ENCODE data around the gene FOSL1.

Gene FOSL1

DNA sequence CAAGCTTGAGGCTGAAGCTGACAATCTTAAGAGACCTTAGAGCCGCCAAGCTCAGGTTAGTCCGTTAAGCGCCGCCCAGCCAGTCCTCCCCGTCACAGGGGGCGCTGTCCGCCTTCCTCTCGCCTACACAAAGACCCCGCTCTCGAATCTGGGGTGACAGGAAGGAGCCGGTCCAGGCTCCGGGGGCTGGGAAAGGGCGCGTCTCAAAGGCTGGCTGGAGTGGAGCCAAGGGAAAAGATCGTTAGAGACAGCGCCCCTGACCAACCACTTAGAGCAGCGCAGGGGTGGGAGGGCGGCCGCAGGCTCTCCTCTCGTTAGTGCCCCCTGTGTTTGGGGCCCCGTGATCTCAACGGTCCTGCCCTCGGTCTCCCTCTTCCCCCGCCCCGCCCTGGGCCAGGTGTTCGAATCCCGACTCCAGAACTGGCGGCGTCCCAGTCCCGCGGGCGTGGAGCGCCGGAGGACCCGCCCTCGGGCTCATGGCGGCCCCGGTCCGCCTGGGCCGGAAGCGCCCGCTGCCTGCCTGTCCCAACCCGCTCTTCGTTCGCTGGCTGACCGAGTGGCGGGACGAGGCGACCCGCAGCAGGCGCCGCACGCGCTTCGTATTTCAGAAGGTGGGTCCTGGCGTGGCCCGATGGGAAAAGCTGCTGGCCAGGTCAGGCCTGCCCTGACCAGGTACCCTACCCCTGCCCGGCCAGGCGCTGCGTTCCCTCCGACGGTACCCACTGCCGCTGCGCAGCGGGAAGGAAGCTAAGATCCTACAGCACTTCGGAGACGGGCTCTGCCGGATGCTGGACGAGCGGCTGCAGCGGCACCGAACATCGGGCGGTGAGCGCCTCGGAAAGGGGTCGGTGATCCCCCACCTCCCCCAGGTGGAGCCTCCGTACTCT lies 39.7 kb downstream of the FOSL1 start, which contains the start of gene MUS81:
Gene MUS81 (plus strand): TSS at position 156 of the 887 bp plus-strand sequence. CDS start 321 bp downstream, at position 477.
- H3K4me3 ChIP-seq (ENCODE audit: low read depth, low read length), result peak within 1 kb of the TSS; percentile 95
- DNase-seq (ENCODE audit: low read depth, low spot score), result peak; percentile 99
- in situ Hi-C loops (cut with HindIII; ENCODE audit: low sequenced_read_pairs), result no loop called here
- TF ChIP-seq, protein P1, sequence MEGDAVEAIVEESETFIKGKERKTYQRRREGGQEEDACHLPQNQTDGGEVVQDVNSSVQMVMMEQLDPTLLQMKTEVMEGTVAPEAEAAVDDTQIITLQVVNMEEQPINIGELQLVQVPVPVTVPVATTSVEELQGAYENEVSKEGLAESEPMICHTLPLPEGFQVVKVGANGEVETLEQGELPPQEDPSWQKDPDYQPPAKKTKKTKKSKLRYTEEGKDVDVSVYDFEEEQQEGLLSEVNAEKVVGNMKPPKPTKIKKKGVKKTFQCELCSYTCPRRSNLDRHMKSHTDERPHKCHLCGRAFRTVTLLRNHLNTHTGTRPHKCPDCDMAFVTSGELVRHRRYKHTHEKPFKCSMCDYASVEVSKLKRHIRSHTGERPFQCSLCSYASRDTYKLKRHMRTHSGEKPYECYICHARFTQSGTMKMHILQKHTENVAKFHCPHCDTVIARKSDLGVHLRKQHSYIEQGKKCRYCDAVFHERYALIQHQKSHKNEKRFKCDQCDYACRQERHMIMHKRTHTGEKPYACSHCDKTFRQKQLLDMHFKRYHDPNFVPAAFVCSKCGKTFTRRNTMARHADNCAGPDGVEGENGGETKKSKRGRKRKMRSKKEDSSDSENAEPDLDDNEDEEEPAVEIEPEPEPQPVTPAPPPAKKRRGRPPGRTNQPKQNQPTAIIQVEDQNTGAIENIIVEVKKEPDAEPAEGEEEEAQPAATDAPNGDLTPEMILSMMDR (IDR thresholded peaks at IDR 0.05; ENCODE audit: low read depth, low read length), result peak; percentile 90

DNA sequence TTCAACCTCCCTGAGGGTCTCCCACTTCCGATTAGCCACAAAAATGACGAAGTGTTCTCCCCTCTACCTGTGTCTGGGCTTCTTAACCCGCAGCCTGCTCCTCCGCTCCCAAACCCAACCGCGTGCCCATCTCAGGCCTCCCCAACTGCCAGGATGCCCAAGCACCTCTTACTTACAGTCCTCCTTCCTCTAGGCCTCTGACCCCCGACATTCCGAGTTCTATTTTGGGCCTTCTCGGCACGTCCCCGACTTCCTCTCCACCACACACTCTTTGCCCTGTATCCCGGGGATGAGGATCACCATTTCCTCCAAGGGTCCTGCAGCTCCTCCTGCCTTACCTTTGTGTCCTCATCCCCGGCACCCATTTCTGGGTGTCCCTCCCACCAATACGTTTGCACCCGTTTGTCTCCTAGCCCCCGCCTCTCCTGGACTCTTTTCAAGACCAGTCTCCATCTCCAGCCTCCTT lies 40.3 kb downstream of the FOSL1 start:
- H3K4me3 ChIP-seq (ENCODE audit: low read depth, low read length), result peak overlapping the region; percentile 95
- in situ Hi-C loops (cut with HindIII; ENCODE audit: low sequenced_read_pairs), result no loop called here
- no peak for DNase-seq (ENCODE audit: low read depth, low spot score)
- TF ChIP-seq, protein P1 (IDR thresholded peaks at IDR 0.05; ENCODE audit: low read depth, low read length), result no peak

DNA sequence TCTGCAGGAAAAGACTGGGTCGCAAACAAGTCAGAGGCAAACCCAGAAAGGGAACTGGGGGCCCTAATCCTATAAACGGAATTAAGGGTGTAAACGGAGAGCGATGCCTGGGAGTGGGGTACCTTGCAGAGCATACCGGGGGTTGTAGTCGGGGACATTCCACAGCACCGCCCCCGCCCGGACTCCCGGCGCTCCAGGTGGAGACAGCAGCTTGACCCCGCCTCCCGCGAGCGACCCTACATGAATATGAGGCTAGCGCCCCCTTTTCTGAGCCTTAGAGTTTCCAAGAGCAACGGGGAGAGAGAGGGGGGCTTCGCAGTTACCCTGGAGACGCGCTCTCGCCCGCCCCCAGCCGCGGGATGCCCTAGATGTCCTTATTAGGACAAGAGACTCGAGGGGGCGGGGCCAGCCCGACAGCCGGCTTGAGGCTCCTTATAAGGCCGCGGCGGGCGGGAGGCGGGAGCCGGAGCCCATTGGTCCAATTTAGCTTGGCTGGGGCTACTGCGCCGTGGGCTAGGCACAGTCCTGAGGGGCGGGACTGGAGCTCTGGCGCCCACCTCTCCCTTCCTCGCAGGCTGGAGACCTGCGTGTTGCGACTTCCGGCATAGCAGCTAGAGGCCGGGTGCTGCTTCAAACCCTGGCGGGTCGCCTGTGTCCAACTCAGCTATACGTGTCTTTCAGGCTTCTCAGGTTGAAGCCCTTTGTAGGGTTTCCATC lies 40.9 kb downstream of the FOSL1 start:
- TF ChIP-seq, protein P1 (IDR thresholded peaks at IDR 0.05; ENCODE audit: low read depth, low read length), result peak; percentile 12
- DNase-seq (ENCODE audit: low read depth, low spot score), result peak; percentile 100
- in situ Hi-C loops (cut with HindIII; ENCODE audit: low sequenced_read_pairs), result no loop called here
- peak overlapping the region; percentile 95 for H3K4me3 ChIP-seq (ENCODE audit: low read depth, low read length)

DNA sequence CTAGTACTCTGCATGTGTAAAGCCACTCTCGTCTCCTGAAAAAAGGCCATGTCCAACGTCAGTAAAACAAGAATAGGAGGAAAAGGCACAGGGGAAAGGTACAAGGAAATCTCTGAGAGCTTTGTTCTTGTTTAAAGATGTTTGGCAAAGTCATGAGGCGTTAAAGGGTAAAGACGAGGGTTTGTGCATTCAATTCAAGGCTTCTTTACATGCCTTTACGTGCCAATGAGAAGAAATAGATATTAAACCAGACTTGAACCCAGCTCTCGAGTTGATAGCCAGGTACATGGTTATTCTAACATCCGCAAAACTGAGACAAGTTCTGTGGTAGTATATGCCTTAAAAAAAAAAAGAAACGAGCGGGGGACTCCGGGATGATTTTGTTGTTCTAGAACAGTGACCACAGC lies 41.5 kb downstream of the FOSL1 start:
- in situ Hi-C loops (cut with HindIII; ENCODE audit: low sequenced_read_pairs), result no loop called here
- peak; percentile 50 for DNase-seq (ENCODE audit: low read depth, low spot score)
- TF ChIP-seq, protein P1 (IDR thresholded peaks at IDR 0.05; ENCODE audit: low read depth, low read length), result no peak
- peak overlapping the region; percentile 95 for H3K4me3 ChIP-seq (ENCODE audit: low read depth, low read length)

DNA sequence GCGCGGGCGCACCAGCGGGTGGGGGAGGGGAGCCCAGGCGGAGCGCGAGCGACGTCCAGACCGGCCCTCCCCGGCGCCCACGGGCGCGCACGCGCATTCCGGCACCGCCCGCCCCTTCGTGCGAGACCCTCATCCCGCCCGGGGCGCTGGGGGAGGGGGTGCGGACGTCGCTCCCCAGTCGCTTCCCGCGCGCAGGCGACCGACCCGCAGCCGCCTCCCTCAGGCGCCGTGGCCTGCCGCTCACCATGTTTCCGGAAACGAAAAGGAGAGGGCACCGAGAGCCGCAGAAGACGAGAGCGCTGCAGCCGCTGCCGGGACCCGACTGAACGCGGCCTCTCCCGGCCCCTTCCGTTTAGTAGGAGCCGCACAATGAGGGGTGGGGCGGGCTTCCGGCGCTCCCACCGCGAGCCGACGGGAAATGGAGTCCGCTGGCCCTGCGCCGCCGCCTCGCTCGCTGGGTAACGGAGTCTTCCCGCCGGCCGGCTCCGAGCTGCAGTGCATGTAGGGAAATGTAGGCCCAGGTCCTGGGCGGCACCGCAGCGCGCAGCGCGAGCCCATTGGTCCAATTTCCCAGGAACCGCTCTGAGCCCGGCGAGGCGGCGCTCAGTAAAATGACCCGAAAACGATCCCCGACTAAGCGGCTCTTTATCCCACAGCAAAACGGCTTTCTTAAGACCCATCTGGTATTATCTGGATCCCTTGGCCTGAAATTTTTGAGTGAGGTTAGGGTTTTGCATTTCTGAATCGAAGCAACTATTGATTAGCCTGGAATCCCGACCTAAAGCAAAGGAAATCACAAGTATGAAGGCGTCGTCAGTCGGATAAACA lies 42.1 kb downstream of the FOSL1 start, which contains the start of gene CFL1:
Gene CFL1 (minus strand): TSS at position 328 of the 828 bp plus-strand sequence. CDS start 81 bp downstream, at position 247.
- in situ Hi-C loops (cut with HindIII; ENCODE audit: low sequenced_read_pairs), result no loop called here
- peak within 1 kb of the TSS; percentile 95 for H3K4me3 ChIP-seq (ENCODE audit: low read depth, low read length)
- peak; percentile 99 for DNase-seq (ENCODE audit: low read depth, low spot score)
- TF ChIP-seq, protein P1 (IDR thresholded peaks at IDR 0.05; ENCODE audit: low read depth, low read length), result no peak

DNA sequence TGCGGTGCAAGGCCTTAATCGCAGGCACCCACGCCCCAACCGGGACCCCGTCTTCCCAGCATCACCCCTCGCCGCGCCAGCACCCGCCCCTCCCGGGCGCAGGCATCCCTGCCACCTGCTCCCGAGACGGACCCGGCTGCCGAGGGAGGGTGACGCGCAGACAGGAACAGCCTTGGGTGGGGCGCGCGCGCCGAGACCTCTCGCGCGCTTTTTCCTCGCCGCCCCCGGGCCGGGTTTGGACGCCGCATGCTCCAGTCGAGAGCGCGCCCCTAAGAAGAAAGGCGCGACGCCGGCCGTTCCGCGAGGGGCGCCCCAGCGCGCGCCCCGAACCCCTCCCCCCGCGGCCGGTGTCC lies 42.7 kb downstream of the FOSL1 start:
- in situ Hi-C loops (cut with HindIII; ENCODE audit: low sequenced_read_pairs), result no loop called here
- peak overlapping the region; percentile 77 for H3K4me3 ChIP-seq (ENCODE audit: low read depth, low read length)
- no peak for DNase-seq (ENCODE audit: low read depth, low spot score)
- TF ChIP-seq, protein P1 (IDR thresholded peaks at IDR 0.05; ENCODE audit: low read depth, low read length), result no peak

Data from astrocyte of the spinal cord (primary cell).